GM12878 (cell line): Measurements from ENCODE around the gene PTMA. TPM values are rescaled to one million over a fixed set of nuclear protein-coding genes. Genes with fewer than 3 reads are reported as not detected.

Experiments
- BMI1 ChIP-seq: fragments of 450-650 bp; IDR thresholded peaks from 2 replicates; pipeline ENCODE4 v1.6.1; 2016; ENCODE audit warnings: mild to moderate bottlenecking, moderate library complexity, borderline replicate concordance
- GATAD2B ChIP-seq: fragments of 450-650 bp; conservative IDR thresholded peaks from 2 replicates; pipeline ENCODE4 v1.6.1; 2017; ENCODE audit warnings: low read depth, mild to moderate bottlenecking, moderate library complexity
- IKZF1 ChIP-seq: fragments of 450-650 bp; conservative IDR thresholded peaks from 2 replicates; pipeline ENCODE4 v1.6.1; 2017; ENCODE audit warnings: antibody characterized with exemption, mild to moderate bottlenecking
- NFYB ChIP-seq: IDR thresholded peaks from 2 replicates; pipeline ENCODE4 v1.6.1; 2011; ENCODE audit warnings: low read depth, mild to moderate bottlenecking, low read length, improper control_type of control experiment, moderate library complexity; ENCODE audit not compliant: insufficient read depth
- PKNOX1 ChIP-seq: fragments of 450-650 bp; IDR thresholded peaks from 2 replicates; pipeline ENCODE4 v1.6.1; 2016; ENCODE audit warnings: mild to moderate bottlenecking
- PML ChIP-seq: IDR thresholded peaks from 2 replicates; pipeline ENCODE4 v1.6.1; 2012; ENCODE audit warnings: low read length, inconsistent platforms
- RB1 ChIP-seq: fragments of 450-650 bp; formaldehyde crosslinking; IDR thresholded peaks from 2 replicates; pipeline ENCODE4 v1.6.1; 2017; ENCODE audit warnings: mild to moderate bottlenecking, borderline replicate concordance
- RCOR1 ChIP-seq: conservative IDR thresholded peaks from 2 replicates; pipeline ENCODE4 v1.6.1; 2012; ENCODE audit warnings: low read depth, low read length, improper control_type of control experiment
- RUNX3 ChIP-seq: IDR thresholded peaks from 2 replicates; pipeline ENCODE4 v1.6.1; 2012; ENCODE audit warnings: low read length, inconsistent platforms
- SMAD1 ChIP-seq: fragments of 450-650 bp; IDR thresholded peaks from 2 replicates; pipeline ENCODE4 v1.6.1; 2018; ENCODE audit warnings: mild to moderate bottlenecking, low read depth; ENCODE audit not compliant: partially characterized antibody
- SMARCA5 ChIP-seq: fragments of 450-650 bp; IDR thresholded peaks from 2 replicates; pipeline ENCODE4 v1.6.1; 2017; ENCODE audit warnings: mild to moderate bottlenecking
- SP1 ChIP-seq: IDR thresholded peaks from one replicate; pipeline ENCODE4 v1.6.1; 2011; ENCODE audit warnings: low read depth, low read length
- polyA plus RNA-seq, 11 experiments: library from polyadenylated mRNA; depleted of rRNA in 4 of 11; unstranded in 6 of 11; stranded (reverse) in 5 of 11; fragments of >200 nt; fragmentation: Nextera tagmentation in 4 of 11; fragmentation: Illumina TruSeq in 1 of 11; extraction: Ambion mirVana in 4 of 11; extraction: Trizol in 1 of 11; gene quantifications; 1 replicate in 1 of 11; 2 replicates in 10 of 11; pipeline versions ENCODE4 v1.2.1 to v1.2.3, GENCODE V29; 2011 to 2016; ENCODE audit warnings: inconsistent platforms in 2 of 11, missing spikeins in 2 of 11, low read depth in 1 of 11
- total RNA-seq, 4 experiments: library from RNA; depleted of rRNA in 3 of 4; stranded (reverse); fragments of >200 nt in 3 of 4; fragmentation: Illumina TruSeq in 1 of 4; extraction: Trizol in 1 of 4; gene quantifications; 2 replicates each; pipeline versions ENCODE4 v1.2.1 to v1.2.3, GENCODE V29; 2013 to 2021
- TF ChIP-seq, protein P1 (sequence below): fragments of 450-650 bp; IDR thresholded peaks from 2 replicates; pipeline ENCODE4 v1.6.1; 2017; ENCODE audit warnings: antibody characterized with exemption, mild to moderate bottlenecking, moderate library complexity
- TF ChIP-seq, protein P2 (sequence below): fragments of 450-650 bp; formaldehyde crosslinking; IDR thresholded peaks from 2 replicates; pipeline ENCODE4 v1.4.0; 2020; ENCODE audit warnings: mild to moderate bottlenecking, moderate library complexity
- TF ChIP-seq, protein P3 (sequence below): fragments of 150-350 bp; IDR thresholded peaks from 2 replicates; pipeline ENCODE4 v1.6.1; 2016; ENCODE audit warnings: low read depth, low read length
- TF ChIP-seq, protein P4 (sequence below): fragments of 450-650 bp; IDR thresholded peaks from 2 replicates; pipeline ENCODE4 v1.6.1; 2016; ENCODE audit warnings: mild to moderate bottlenecking

PTMA gene
- total and polyA plus RNA-seq, 10 of the 15 experiments (the other 5 are each of a cell fraction or from before 2014, with no cell fraction given), result 1,144 to 5,018 (median 3,464) TPM

- TF ChIP-seq PKNOX1 (no peak), NFYB (no peak), GATAD2B (peak; percentile 26; the same call in 1 of the 2 replicates), PML (no peak), RCOR1 (no peak), IKZF1 (0 out of 2 replicates have a peak, but pooled peaks have one; percentile 5), BMI1 (no peak), SMARCA5 (peak; percentile 51; the same call in 1 of the 2 replicates), SMAD1 (peak; percentile 76), RUNX3 (no peak), RB1 (no peak), SP1 (no peak)
- TF ChIP-seq, protein P1, sequence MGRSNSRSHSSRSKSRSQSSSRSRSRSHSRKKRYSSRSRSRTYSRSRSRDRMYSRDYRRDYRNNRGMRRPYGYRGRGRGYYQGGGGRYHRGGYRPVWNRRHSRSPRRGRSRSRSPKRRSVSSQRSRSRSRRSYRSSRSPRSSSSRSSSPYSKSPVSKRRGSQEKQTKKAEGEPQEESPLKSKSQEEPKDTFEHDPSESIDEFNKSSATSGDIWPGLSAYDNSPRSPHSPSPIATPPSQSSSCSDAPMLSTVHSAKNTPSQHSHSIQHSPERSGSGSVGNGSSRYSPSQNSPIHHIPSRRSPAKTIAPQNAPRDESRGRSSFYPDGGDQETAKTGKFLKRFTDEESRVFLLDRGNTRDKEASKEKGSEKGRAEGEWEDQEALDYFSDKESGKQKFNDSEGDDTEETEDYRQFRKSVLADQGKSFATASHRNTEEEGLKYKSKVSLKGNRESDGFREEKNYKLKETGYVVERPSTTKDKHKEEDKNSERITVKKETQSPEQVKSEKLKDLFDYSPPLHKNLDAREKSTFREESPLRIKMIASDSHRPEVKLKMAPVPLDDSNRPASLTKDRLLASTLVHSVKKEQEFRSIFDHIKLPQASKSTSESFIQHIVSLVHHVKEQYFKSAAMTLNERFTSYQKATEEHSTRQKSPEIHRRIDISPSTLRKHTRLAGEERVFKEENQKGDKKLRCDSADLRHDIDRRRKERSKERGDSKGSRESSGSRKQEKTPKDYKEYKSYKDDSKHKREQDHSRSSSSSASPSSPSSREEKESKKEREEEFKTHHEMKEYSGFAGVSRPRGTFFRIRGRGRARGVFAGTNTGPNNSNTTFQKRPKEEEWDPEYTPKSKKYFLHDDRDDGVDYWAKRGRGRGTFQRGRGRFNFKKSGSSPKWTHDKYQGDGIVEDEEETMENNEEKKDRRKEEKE, result no peak
- TF ChIP-seq, protein P2, sequence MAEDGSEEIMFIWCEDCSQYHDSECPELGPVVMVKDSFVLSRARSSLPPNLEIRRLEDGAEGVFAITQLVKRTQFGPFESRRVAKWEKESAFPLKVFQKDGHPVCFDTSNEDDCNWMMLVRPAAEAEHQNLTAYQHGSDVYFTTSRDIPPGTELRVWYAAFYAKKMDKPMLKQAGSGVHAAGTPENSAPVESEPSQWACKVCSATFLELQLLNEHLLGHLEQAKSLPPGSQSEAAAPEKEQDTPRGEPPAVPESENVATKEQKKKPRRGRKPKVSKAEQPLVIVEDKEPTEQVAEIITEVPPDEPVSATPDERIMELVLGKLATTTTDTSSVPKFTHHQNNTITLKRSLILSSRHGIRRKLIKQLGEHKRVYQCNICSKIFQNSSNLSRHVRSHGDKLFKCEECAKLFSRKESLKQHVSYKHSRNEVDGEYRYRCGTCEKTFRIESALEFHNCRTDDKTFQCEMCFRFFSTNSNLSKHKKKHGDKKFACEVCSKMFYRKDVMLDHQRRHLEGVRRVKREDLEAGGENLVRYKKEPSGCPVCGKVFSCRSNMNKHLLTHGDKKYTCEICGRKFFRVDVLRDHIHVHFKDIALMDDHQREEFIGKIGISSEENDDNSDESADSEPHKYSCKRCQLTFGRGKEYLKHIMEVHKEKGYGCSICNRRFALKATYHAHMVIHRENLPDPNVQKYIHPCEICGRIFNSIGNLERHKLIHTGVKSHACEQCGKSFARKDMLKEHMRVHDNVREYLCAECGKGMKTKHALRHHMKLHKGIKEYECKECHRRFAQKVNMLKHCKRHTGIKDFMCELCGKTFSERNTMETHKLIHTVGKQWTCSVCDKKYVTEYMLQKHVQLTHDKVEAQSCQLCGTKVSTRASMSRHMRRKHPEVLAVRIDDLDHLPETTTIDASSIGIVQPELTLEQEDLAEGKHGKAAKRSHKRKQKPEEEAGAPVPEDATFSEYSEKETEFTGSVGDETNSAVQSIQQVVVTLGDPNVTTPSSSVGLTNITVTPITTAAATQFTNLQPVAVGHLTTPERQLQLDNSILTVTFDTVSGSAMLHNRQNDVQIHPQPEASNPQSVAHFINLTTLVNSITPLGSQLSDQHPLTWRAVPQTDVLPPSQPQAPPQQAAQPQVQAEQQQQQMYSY (CRISPR knock-in tag), result 0 out of 2 replicates have a peak, but pooled peaks have one; percentile 12
- TF ChIP-seq, protein P3, sequence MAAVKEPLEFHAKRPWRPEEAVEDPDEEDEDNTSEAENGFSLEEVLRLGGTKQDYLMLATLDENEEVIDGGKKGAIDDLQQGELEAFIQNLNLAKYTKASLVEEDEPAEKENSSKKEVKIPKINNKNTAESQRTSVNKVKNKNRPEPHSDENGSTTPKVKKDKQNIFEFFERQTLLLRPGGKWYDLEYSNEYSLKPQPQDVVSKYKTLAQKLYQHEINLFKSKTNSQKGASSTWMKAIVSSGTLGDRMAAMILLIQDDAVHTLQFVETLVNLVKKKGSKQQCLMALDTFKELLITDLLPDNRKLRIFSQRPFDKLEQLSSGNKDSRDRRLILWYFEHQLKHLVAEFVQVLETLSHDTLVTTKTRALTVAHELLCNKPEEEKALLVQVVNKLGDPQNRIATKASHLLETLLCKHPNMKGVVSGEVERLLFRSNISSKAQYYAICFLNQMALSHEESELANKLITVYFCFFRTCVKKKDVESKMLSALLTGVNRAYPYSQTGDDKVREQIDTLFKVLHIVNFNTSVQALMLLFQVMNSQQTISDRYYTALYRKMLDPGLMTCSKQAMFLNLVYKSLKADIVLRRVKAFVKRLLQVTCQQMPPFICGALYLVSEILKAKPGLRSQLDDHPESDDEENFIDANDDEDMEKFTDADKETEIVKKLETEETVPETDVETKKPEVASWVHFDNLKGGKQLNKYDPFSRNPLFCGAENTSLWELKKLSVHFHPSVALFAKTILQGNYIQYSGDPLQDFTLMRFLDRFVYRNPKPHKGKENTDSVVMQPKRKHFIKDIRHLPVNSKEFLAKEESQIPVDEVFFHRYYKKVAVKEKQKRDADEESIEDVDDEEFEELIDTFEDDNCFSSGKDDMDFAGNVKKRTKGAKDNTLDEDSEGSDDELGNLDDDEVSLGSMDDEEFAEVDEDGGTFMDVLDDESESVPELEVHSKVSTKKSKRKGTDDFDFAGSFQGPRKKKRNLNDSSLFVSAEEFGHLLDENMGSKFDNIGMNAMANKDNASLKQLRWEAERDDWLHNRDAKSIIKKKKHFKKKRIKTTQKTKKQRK, result no peak
- TF ChIP-seq, protein P4, sequence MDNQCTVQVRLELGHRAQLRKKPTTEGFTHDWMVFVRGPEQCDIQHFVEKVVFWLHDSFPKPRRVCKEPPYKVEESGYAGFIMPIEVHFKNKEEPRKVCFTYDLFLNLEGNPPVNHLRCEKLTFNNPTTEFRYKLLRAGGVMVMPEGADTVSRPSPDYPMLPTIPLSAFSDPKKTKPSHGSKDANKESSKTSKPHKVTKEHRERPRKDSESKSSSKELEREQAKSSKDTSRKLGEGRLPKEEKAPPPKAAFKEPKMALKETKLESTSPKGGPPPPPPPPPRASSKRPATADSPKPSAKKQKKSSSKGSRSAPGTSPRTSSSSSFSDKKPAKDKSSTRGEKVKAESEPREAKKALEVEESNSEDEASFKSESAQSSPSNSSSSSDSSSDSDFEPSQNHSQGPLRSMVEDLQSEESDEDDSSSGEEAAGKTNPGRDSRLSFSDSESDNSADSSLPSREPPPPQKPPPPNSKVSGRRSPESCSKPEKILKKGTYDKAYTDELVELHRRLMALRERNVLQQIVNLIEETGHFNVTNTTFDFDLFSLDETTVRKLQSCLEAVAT, result 0 out of 2 replicates have a peak, but pooled peaks have one; percentile 4
Observed at GRCh38 chr2:231708773-231709635, 679 bp downstream of the PTMA start (continued).
